Measurements from ENCODE around the gene TMEM175.

DNA sequence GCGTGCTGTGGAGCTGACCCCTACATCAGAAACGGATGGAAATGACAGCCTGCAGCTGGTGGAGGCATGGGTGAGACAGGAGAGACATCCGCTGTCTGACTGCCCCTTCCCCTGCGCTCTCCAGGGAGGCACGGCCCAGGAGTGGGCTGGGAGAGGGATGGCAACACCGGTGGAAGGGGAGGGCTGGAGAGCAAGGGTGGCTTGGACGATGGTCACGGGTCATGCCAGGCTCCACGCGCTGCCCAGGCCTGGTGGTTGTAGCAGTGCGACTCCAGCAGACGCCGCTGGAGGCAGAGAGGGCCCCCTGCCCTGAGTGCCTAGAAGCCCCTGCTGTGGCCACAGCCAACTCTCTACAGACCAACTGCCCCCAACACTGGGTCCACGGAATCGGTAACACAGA, 48.0 kb upstream of the TMEM175 start:
- TF ChIP-seq, protein P1, sequence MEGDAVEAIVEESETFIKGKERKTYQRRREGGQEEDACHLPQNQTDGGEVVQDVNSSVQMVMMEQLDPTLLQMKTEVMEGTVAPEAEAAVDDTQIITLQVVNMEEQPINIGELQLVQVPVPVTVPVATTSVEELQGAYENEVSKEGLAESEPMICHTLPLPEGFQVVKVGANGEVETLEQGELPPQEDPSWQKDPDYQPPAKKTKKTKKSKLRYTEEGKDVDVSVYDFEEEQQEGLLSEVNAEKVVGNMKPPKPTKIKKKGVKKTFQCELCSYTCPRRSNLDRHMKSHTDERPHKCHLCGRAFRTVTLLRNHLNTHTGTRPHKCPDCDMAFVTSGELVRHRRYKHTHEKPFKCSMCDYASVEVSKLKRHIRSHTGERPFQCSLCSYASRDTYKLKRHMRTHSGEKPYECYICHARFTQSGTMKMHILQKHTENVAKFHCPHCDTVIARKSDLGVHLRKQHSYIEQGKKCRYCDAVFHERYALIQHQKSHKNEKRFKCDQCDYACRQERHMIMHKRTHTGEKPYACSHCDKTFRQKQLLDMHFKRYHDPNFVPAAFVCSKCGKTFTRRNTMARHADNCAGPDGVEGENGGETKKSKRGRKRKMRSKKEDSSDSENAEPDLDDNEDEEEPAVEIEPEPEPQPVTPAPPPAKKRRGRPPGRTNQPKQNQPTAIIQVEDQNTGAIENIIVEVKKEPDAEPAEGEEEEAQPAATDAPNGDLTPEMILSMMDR (optimal IDR thresholded peaks at IDR 0.05 in 1 of 3, IDR thresholded peaks at IDR 0.05 in 1 of 3, conservative IDR thresholded peaks at IDR 0.05 in 1 of 3; ENCODE audit: extremely low read depth in 1 of 3, insufficient read depth in 2 of 3, low read length in 3 of 3): no peak
- no peak for TF ChIP-seq EZH2 (IDR thresholded peaks at IDR 0.05; ENCODE audit: low read length)
